HG02610 (cell line): ENCODE data around the gene CELF1.

Experiments used
- ATAC-seq: cut with Tn5 transposase; IDR thresholded peaks from one replicate; pipeline ENCODE4 v1.9.1; 2021; ENCODE audit warnings: mild to moderate bottlenecking, moderate library complexity; ENCODE audit not compliant: unreplicated experiment

Gene CELF1

GRCh38 chr11:47426062-47426956 is 126.6 kb downstream of the CELF1 start, which contains the start of gene PSMC3:
PSMC3 (minus strand) TSS chr11:47426439; CDS start chr11:47426279, 160 bp downstream.
- peak; percentile 92 for ATAC-seq

GRCh38 chr11:47425611-47426010 is 127.3 kb downstream of the CELF1 start:
- ATAC-seq = no peak

GRCh38 chr11:47418454-47419259 is 134.3 kb downstream of the CELF1 start:
- ATAC-seq = no peak

GRCh38 chr11:47417712-47418111 is 135.2 kb downstream of the CELF1 start:
- ATAC-seq = no peak

- no peak for ATAC-seq
These were observed 136.9 kb downstream of the CELF1 start for GRCh38 chr11:47415949-47416472.
